ENCODE results near the gene TRMO.
A peak's percentile ranks its signal among the peaks of the same experiment; 100 is the strongest.
"Not testable (repeated sequence)": the region's sequence is repeated elsewhere in the genome, so short reads cannot be mapped to it uniquely, and the experiment has no call there.

Gene TRMO, protein sequence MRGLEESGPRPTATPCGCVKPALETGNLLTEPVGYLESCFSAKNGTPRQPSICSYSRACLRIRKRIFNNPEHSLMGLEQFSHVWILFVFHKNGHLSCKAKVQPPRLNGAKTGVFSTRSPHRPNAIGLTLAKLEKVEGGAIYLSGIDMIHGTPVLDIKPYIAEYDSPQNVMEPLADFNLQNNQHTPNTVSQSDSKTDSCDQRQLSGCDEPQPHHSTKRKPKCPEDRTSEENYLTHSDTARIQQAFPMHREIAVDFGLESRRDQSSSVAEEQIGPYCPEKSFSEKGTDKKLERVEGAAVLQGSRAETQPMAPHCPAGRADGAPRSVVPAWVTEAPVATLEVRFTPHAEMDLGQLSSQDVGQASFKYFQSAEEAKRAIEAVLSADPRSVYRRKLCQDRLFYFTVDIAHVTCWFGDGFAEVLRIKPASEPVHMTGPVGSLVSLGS

DNA sequence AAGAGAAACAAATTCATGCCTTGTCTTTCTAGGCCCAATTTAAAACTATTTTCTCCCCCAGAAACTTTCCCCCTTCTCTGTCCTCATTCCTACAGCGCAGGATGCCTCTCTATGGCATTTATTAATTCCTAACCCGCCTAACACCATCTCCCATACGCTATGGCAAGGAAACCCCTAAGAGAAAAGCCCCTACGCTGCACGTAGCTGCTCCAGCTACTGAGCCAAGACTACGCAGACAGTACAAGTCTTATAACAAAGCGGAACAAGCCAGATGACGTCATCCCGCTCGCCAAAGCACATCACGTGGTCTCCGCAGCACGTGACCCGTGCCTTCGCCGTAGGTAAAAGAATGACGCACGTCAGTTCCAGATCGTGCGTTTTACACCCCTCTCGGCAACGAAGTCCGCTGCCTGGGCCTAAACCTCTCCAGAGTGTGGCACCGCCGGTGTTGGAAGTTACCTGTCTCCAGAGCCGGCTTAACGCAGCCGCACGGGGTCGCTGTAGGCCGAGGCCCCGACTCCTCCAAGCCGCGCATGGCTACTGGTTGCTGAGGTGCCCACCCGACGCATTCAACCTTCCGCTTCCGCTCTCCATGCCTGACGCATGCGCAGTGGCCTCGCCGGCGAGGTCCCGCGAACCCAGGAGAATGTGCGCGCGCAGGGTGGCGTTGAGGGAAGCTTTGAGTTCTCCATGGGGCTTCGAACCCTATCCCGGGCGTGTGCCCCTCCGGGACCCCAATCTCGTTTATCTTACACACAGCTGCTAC lies at the start of gene TRMO:
TSS of gene TRMO (minus strand) at position 542 of the 766 bp plus-strand sequence. CDS start at position 535, 7 bp downstream.
- DNase-seq (ENCODE audit: low spot score) = peak; percentile 94

GRCh38 chr9:97970165-97970564 lies 47.9 kb upstream of the TRMO start:
- DNase-seq (ENCODE audit: low spot score) = no peak

DNA sequence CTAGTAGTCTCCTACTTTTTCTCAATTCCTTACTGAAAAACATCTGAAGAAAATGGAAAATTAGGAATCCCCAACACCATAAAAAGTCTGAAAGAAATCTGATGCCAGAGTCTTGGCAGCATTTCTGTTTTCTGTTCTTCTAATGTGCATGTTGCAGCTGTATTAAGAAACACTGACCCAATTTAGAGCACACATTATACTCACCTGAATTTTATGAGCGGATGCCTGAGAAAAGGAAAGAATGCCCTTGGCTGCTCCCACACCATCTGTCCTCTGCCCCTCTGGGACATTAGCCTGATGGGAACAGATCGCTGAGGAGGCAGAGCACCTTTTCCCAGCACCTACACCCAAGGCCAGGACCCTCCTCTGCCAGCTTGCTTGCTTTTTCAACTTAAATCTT lies 46.7 kb upstream of the TRMO start:
- DNase-seq (ENCODE audit: low spot score) = no peak

- peak; percentile 44 for DNase-seq (ENCODE audit: low spot score)
Measured at GRCh38 chr9:97966493-97966892, 44.2 kb upstream of the TRMO start.

DNA sequence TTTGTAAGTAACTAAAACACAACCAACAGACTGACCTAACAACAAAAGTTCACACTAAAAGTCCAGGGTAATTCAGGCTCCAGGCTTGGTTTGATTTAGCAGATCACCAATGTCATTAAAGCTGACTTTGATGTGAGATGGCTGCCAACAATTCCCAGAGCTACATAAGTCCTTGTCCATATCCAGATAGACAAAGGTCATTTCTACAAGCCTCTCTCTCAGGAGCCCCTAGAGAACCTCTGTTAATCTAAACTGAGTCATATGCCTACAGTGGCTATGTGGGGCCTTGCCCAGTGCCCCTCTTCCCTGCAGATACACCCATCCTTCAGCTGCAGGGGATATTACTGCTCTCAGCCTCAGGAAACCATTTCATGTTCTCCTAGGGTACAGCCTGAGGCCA lies 42.6 kb upstream of the TRMO start:
- DNase-seq (ENCODE audit: low spot score) = no peak

DNA sequence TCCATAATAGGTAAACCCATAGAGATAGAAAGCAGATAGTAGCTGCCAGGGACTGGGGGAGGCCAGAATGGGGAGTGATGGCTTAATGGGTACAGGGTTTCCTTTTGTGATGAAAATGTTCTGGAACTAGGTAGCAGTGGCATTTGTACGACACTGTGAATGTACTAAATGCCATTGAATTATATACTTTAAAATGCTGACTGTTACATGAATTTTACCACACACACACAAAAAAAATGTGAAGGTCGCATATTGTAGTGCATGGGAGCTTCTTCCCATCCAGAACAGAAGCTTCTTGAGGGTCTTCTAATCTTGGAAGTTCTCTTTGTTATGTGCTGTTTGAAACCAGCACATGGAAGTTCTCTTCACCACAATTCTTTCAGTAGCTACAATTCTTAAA lies 40.9 kb upstream of the TRMO start:
- no peak for DNase-seq (ENCODE audit: low spot score)

DNA sequence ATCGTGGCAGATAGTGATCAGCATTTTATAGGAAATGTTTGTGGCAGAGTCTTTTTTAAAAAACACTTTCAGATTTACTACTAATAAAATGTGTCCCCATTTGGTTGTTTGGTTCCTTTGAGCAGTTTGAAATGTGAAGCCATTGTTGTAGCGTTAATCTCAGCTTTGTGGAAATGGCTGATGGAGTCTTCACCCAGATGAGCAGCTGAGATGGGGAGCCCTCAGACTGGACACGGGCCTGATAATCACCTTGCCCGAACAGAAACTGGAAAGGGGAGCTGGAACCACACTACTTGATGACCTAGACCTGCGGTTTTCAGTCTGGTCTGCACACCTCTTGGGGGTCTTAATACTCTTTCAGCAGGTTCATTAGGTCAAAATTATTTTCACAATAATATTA lies 40.3 kb upstream of the TRMO start:
- no peak for DNase-seq (ENCODE audit: low spot score)

DNA sequence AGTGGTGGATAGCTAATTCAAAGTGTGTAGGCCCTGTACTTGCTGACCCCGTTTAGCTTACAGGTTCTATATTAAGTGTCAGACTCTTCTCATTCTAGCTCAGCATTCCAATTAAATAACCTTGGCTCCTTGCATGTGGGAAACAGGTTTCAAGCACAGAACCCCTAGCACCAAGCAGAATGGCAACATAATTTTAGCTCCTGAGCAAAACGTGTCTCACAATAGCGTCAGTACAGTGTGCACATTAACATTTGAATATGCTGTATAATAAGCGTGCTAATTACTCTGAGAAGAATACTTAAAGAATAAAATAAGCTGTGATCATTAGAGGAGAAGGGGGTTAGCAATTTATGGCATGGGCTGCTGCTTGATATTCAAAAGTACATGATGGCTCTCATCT lies 39.8 kb upstream of the TRMO start:
- DNase-seq (ENCODE audit: low spot score) = no peak

DNA sequence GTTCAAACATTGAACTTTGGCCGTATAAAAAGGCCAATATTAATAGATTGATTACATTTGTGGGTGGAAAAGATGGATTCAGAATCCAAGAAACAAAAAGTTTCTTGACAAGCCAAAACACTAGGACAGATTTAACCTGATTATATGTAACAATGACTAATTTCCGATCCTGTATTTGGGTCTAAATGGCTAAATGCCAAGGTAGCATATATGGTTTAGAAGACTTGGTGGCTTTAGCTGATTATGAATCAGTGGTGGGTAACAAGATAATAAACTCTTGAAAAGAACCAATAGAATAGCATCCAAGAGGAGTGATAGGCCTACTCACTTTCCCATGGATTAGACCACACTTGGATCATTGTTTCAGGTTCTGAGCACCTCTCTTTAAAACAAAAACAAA lies 39.1 kb upstream of the TRMO start:
- no peak for DNase-seq (ENCODE audit: low spot score)

- not testable (repeated sequence) for DNase-seq (ENCODE audit: low spot score)
Measured at GRCh38 chr9:97960678-97961328, 38.5 kb upstream of the TRMO start.

DNA sequence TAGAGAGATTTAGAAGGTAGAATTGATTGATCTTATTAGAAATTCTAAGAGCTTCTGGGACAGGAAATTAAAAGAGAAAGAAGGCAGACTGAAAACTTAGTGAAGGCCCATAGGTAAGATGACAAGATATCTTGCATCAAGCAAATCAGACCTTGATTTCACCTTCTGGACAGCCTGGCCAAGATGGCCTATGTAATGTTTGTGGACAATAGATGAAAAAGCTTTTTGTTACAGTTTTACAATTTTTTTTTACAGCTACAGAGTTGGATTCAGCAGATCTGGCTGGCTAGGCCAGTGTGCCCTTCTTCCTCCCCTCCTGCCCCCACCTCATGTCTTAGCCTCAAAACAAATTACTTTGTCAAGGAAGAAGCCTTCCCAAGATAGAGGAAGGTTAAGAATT lies 37.3 kb upstream of the TRMO start:
- no peak for DNase-seq (ENCODE audit: low spot score)

GRCh38 chr9:97958812-97959511 lies 36.7 kb upstream of the TRMO start:
- DNase-seq (ENCODE audit: low spot score) = no peak

DNA sequence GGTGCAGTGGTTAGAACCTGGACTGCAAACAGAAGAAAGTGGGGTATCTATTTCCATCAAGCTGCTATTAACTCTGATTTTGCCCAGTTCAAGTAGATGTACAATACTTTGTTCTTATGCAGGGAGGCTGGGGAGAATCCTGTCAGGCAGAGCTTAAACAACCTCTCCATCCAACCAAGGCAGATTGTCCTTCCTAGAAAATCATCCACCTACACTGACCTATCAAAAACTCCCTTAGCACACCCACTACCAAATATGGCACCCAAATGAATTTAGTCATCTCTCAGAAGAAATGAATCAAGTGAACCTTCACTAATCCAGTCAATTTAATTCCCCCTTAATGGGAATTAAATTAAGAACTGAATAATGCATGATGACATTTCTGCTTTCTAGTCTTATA lies 34.0 kb upstream of the TRMO start:
- no peak for DNase-seq (ENCODE audit: low spot score)

DNA sequence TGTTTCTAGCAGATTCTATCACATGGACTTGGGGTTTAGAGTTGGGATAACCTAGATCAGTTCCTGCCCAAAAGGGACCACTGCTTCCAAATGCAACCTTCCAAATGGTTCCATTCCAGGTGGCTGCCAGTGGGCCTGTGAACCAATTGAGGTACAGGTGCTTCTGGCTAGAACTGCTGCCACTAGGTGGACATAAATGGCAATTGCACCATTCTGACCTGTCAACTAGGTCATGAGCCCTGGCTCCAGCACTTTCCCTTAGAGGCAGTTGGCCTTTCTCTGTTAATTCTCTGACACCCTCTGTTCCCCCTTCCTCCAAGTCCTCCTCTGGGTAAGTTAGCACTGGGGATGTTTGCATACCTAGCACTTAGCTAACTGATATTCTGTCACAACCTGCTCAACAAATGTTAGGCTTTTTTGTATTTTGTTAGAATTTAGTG lies 32.3 kb upstream of the TRMO start:
- DNase-seq (ENCODE audit: low spot score) = peak; percentile 77

- not testable (repeated sequence) for DNase-seq (ENCODE audit: low spot score)
Measured at GRCh38 chr9:97950873-97951272, 28.6 kb upstream of the TRMO start.

GRCh38 chr9:97947094-97947493 lies 24.8 kb upstream of the TRMO start:
- DNase-seq (ENCODE audit: low spot score) = not testable (repeated sequence)

DNA sequence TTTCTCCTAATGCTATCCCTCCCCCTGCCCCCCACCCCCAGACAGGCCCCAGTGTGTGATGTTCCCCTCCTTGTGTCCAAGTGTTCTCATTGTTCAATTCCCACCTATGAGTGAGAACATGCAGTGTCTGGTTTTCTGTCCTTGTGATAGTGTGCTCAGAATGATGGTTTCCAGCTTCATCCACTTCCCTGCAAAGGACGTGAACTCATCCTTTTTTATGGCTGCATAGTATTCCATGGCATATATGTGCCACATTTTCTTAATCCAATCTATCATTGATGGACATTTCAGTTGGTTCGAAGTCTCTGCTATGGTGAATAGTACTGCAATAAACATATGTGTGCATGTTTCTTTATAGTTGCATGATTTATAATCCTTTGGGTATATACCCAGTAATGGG lies 23.2 kb upstream of the TRMO start:
- DNase-seq (ENCODE audit: low spot score) = not testable (repeated sequence)

GRCh38 chr9:97944612-97945011 lies 22.3 kb upstream of the TRMO start:
- no peak for DNase-seq (ENCODE audit: low spot score)

GRCh38 chr9:97943308-97943855 lies 21.1 kb upstream of the TRMO start:
- no peak for DNase-seq (ENCODE audit: low spot score)

- DNase-seq (ENCODE audit: low spot score) = no peak
Measured at GRCh38 chr9:97941323-97941722, 19.0 kb upstream of the TRMO start.

DNA sequence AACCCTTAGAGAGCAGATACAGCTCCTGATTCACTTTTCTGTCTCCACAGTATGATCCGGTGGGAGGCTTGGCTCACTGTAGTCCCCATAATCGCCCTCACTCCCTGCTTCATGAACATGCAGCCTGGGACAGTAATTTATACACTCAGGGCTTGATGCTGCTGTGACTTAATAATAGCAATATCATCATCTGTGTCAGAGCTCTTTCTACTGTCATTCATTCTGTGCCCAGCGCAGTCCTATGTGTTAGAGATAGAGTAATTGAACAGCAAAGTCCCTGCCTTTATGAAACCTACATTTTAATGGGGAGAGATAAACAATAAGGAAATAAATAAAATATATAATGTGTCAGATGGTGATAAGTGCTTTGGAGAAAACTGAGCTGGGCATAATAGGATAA lies 18.4 kb upstream of the TRMO start:
- DNase-seq (ENCODE audit: low spot score) = no peak

DNA sequence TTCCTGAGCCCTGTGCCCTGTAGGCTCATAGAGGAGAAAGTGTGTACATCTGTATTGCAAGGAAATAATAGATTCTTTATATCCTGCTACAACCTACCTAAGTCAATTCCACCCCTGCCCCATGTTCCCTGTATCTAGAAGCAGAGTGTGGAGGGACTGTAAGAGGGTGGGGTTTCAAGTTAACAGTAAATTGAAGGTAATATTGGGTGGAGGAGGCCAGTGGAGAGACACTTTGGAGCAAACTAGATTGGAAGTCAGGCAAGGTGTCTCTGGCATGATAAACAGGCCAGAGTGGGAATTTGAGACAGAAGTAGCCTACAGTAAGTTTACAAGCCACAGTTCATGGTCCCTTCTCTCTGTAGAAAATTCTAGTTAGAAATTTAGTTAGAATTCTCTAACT lies 17.9 kb upstream of the TRMO start:
- DNase-seq (ENCODE audit: low spot score) = no peak

Data from germinal center (tissue), 1 donor.